Astrocyte (in vitro differentiated cells and primary cell): ENCODE data around the gene DOCK2. TPM values are rescaled to one million over a fixed set of nuclear protein-coding genes. Genes with fewer than 3 reads are reported as not detected.

Source experiments
- DNase-seq: peaks from one replicate; pipeline ENCODE4 v3.0.0-alpha.2; 2010; ENCODE audit warnings: low read depth
- FAIRE-seq: peaks from 2 replicates; lab custom pipeline; 2011; peaks lifted over from hg19 to GRCh38; lab: Jason Lieb, UNC
- H2AFZ ChIP-seq: 2 replicates; pipeline ENCODE4 v1.6.0; 2012; ENCODE audit warnings: low read depth, low read length, inconsistent platforms
- H3K27ac ChIP-seq: 2 replicates; pipeline ENCODE4 v1.5.1; 2011; ENCODE audit warnings: low read depth, low read length, inconsistent platforms
- H3K27me3 ChIP-seq: 2 replicates; pipeline ENCODE4 v1.6.0; 2011; ENCODE audit warnings: low read length, inconsistent platforms; ENCODE audit not compliant: insufficient read depth
- H3K36me3 ChIP-seq: 2 replicates; pipeline ENCODE4 v1.5.1; 2011; ENCODE audit warnings: low read length, inconsistent platforms; ENCODE audit not compliant: insufficient read depth
- H3K4me1 ChIP-seq: 2 replicates; pipeline ENCODE4 v1.5.1; 2011; ENCODE audit warnings: low read length, inconsistent platforms; ENCODE audit not compliant: insufficient read depth
- H3K4me2 ChIP-seq: 2 replicates; pipeline ENCODE4 v1.6.0; 2012; ENCODE audit warnings: low read length, inconsistent platforms
- H3K4me3 ChIP-seq: 2 replicates; pipeline ENCODE4 v1.5.1; 2011; ENCODE audit warnings: low read depth, mild to moderate bottlenecking, low read length, inconsistent platforms; ENCODE audit not compliant: insufficient read depth
- H3K79me2 ChIP-seq: 2 replicates; pipeline ENCODE4 v1.6.0; 2012; ENCODE audit warnings: mild to moderate bottlenecking, low read length, inconsistent platforms; ENCODE audit not compliant: insufficient read depth
- H3K9ac ChIP-seq: 2 replicates; pipeline ENCODE4 v1.6.0; 2012; ENCODE audit warnings: mild to moderate bottlenecking, low read length, inconsistent platforms
- H3K9me3 ChIP-seq: 2 replicates; pipeline ENCODE4 v1.5.1; 2012; ENCODE audit warnings: low read depth, mild to moderate bottlenecking, low read length, inconsistent platforms; ENCODE audit not compliant: insufficient read depth
- H4K20me1 ChIP-seq: 2 replicates; pipeline ENCODE4 v1.6.0; 2012; ENCODE audit warnings: low read length, inconsistent platforms; ENCODE audit not compliant: insufficient read depth
- H3K27ac Mint-ChIP-seq: one replicate; pipeline ENCODE4 v1.8.0; 2021; ENCODE audit warnings: mild to moderate bottlenecking, mixed read lengths; ENCODE audit not compliant: unreplicated experiment
- H3K27me3 Mint-ChIP-seq: one replicate; pipeline ENCODE4 v1.8.0; 2021; ENCODE audit warnings: low read depth, mixed read lengths; ENCODE audit not compliant: unreplicated experiment
- H3K36me3 Mint-ChIP-seq: one replicate; pipeline ENCODE4 v1.8.0; 2021; ENCODE audit warnings: low read depth, mixed read lengths; ENCODE audit not compliant: unreplicated experiment
- H3K4me1 Mint-ChIP-seq: one replicate; pipeline ENCODE4 v1.8.0; 2021; ENCODE audit warnings: low read depth, mixed read lengths; ENCODE audit not compliant: unreplicated experiment
- H3K4me3 Mint-ChIP-seq: one replicate; pipeline ENCODE4 v1.8.0; 2021; ENCODE audit warnings: mild to moderate bottlenecking, moderate library complexity, mixed read lengths; ENCODE audit not compliant: unreplicated experiment
- H3K9me3 Mint-ChIP-seq: one replicate; pipeline ENCODE4 v1.8.0; 2021; ENCODE audit warnings: mild to moderate bottlenecking, mixed read lengths; ENCODE audit not compliant: unreplicated experiment
- CTCF ChIP-seq: IDR thresholded peaks from 2 replicates; pipeline ENCODE4 v1.5.1; 2011; ENCODE audit warnings: low read depth, mild to moderate bottlenecking, inconsistent platforms, low read length, moderate library complexity; ENCODE audit not compliant: insufficient read depth
- EZH2 ChIP-seq: IDR thresholded peaks from 2 replicates; pipeline ENCODE4 v1.6.1; 2012; ENCODE audit warnings: mild to moderate bottlenecking, low read length, inconsistent platforms; ENCODE audit not compliant: insufficient read depth
- total RNA-seq: library from RNA; stranded (reverse); gene quantifications from 2 replicates; pipeline ENCODE4 v1.2.1, GENCODE V29; 2021

Gene DOCK2
- total RNA-seq, 1 donor from 2014 or later, result 0.66 TPM

- Histone ChIP-seq H3K9me3 (no peaks in the 10 kb centered on the region), H3K4me2 (no peak overlapping the region), H3K4me1 (no peaks in the 10 kb centered on the region), H4K20me1 (no peaks in the 10 kb centered on the region), H3K4me3 (no peak overlapping the region), H3K27ac (no peak overlapping the region), H3K79me2 (no peaks in the 10 kb centered on the region), H3K9ac (no peak overlapping the region), H3K36me3 (no peaks in the 10 kb centered on the region), H3K27me3 (peaks cover 3% of the 10 kb centered on the region), H2AFZ (no peak overlapping the region)
- FAIRE-seq, result no peak
- H3K9me3 Mint-ChIP-seq, result no peaks in the 10 kb centered on the region
- H3K4me1 Mint-ChIP-seq, result no peaks in the 10 kb centered on the region
- no peaks in the 10 kb centered on the region for H3K36me3 Mint-ChIP-seq
- TF ChIP-seq CTCF, result no peak
- no peak for TF ChIP-seq EZH2
- no peak overlapping the region for H3K27ac Mint-ChIP-seq
- no peak overlapping the region for H3K4me3 Mint-ChIP-seq
- peaks cover 33% of the 10 kb centered on the region for H3K27me3 Mint-ChIP-seq
- no peak for DNase-seq
Observed at GRCh38 chr5:170028124-170028523, 391.0 kb downstream of the DOCK2 start.

GRCh38 chr5:170034231-170034630 lies 397.2 kb downstream of the DOCK2 start:
- DNase-seq (no peak), FAIRE-seq (no peak)
- no peaks in the 10 kb centered on the region for H4K20me1 ChIP-seq
- H3K9ac ChIP-seq, result no peak overlapping the region
- no peak overlapping the region for H3K27ac ChIP-seq
- no peak overlapping the region for H3K4me2 ChIP-seq
- no peak for TF ChIP-seq CTCF
- TF ChIP-seq EZH2, result no peak
- H2AFZ ChIP-seq, result no peak overlapping the region
- no peaks in the 10 kb centered on the region for H3K9me3 Mint-ChIP-seq
- H3K79me2 ChIP-seq, result no peaks in the 10 kb centered on the region
- H3K27me3 ChIP-seq, result no peaks in the 10 kb centered on the region
- H3K36me3 ChIP-seq, result no peaks in the 10 kb centered on the region
- H3K4me3 Mint-ChIP-seq, result no peak overlapping the region
- no peaks in the 10 kb centered on the region for H3K9me3 ChIP-seq
- H3K4me3 ChIP-seq, result no peak overlapping the region
- H3K27me3 Mint-ChIP-seq, result peaks cover 15% of the 10 kb centered on the region
- no peaks in the 10 kb centered on the region for H3K4me1 Mint-ChIP-seq
- H3K36me3 Mint-ChIP-seq, result no peaks in the 10 kb centered on the region
- H3K27ac Mint-ChIP-seq, result no peak overlapping the region
- no peaks in the 10 kb centered on the region for H3K4me1 ChIP-seq

GRCh38 chr5:170038241-170038640 lies 401.2 kb downstream of the DOCK2 start:
- TF ChIP-seq EZH2, result no peak
- Mint-ChIP-seq H3K4me1 (no peaks in the 10 kb centered on the region), H3K27ac (no peak overlapping the region), H3K4me3 (no peak overlapping the region), H3K36me3 (no peaks in the 10 kb centered on the region), H3K27me3 (peaks cover 19% of the 10 kb centered on the region), H3K9me3 (no peaks in the 10 kb centered on the region)
- H3K4me2 ChIP-seq, result no peak overlapping the region
- FAIRE-seq, result no peak
- no peaks in the 10 kb centered on the region for H3K36me3 ChIP-seq
- no peaks in the 10 kb centered on the region for H3K9me3 ChIP-seq
- H3K4me1 ChIP-seq, result no peaks in the 10 kb centered on the region
- H3K27me3 ChIP-seq, result peaks cover 2% of the 10 kb centered on the region
- H2AFZ ChIP-seq, result no peak overlapping the region
- no peak for DNase-seq
- H3K9ac ChIP-seq, result no peak overlapping the region
- no peak overlapping the region for H3K4me3 ChIP-seq
- no peak overlapping the region for H3K27ac ChIP-seq
- H3K79me2 ChIP-seq, result no peaks in the 10 kb centered on the region
- H4K20me1 ChIP-seq, result no peaks in the 10 kb centered on the region
